ENCODE data around the gene LZTR1. TPM values are rescaled to one million over a fixed set of nuclear protein-coding genes. Genes with fewer than 3 reads are reported as not detected.
A peak's percentile ranks its signal among the peaks of the same experiment; 100 is the strongest.

The LZTR1 gene
- total RNA-seq, 2 experiments from 2014 or later: 39.3 to 43.4 TPM

GRCh38 chr22:21018314-21018713 lies 36.2 kb downstream of the LZTR1 start:
- H3K27ac Mint-ChIP-seq: no peak overlapping the region
- POLR2A ChIA-PET: no interaction called here
- intact Hi-C loops (cut with micrococcal nuclease): no loop called here
- no peak for DNase-seq
- H3K4me1 Mint-ChIP-seq (ENCODE audit: low read depth): peaks cover 20% of the 10 kb centered on the region
- no peaks in the 10 kb centered on the region for H3K27me3 Mint-ChIP-seq
- CTCF ChIA-PET: no interaction called here
- no peaks in the 10 kb centered on the region for H3K9me3 Mint-ChIP-seq
- no peaks in the 10 kb centered on the region for H3K36me3 Mint-ChIP-seq
- no peak overlapping the region for H3K4me3 Mint-ChIP-seq

DNA sequence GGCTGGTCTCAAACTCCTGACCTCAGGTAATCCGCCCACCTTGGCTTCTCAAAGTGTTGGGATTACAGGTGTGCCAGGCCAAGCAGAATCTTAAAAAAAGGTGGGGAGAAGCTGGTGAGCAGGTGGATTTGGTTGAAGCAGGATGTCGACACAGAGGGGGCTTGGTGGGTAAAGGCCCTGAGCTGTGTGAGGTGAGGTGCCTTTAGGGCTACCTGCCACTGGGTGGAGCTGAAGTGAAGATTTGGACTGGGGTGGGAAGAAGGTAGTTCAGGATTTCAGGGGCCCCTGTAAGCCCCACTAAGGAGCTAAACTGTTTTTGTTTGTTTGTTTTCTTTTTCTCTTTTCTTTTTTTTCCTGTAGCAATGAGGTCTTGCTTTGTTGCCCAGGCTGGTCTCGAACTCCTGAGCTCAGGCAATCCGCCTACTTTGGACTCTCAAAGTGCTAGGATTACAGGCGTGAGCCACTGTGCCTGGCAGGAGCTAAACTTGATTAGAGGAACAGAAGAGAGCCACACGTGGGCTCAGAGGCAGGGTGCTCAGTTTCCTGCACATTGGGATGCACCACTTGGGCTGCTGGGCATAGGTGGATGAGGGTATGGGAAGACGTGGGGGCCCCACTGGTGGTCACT lies 38.8 kb downstream of the LZTR1 start:
- CTCF ChIA-PET: interaction anchor here (0.6 to 1.5 kb wide), 8 partner anchors 13 to 536 kb away, joined by 3 to 6 read pairs (median 4); no protein-coding TSS in a partner anchor
- intact Hi-C loops (cut with micrococcal nuclease): no loop called here
- Mint-ChIP-seq H3K4me3 (no peak overlapping the region), H3K27me3 (no peaks in the 10 kb centered on the region), H3K4me1 (ENCODE audit: low read depth) (peaks cover 14% of the 10 kb centered on the region), H3K36me3 (no peaks in the 10 kb centered on the region), H3K9me3 (no peaks in the 10 kb centered on the region), H3K27ac (no peak overlapping the region)
- POLR2A ChIA-PET: no interaction called here
- DNase-seq: peak; percentile 43

DNA sequence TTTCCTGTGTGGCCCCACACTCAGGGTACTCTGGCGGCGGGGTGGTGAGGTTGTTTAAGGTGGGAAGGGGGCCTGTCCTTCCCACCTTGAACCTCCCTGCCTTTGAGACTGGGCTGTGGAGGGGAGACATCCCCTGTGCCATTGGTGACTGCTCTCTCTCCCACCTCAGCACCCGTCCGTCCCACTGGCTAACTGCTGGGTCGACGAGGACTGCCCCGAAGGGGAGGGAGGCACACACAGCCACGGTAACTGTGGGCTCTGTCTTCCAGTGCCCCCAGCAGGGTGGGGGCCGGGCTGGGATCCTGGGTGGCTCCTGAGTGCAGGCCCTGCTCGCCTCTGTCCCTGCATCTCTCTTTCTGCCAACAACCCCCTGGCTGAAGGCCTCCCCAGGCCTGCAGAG lies 40.4 kb downstream of the LZTR1 start:
- intact Hi-C loops (cut with micrococcal nuclease): no loop called here
- no peaks in the 10 kb centered on the region for H3K27me3 Mint-ChIP-seq
- peaks cover 12% of the 10 kb centered on the region for H3K4me1 Mint-ChIP-seq (ENCODE audit: low read depth)
- no peak overlapping the region for H3K4me3 Mint-ChIP-seq
- ChIA-PET CTCF (no interaction called here), POLR2A (no interaction called here)
- no peak overlapping the region for H3K27ac Mint-ChIP-seq
- no peaks in the 10 kb centered on the region for H3K36me3 Mint-ChIP-seq
- no peak for DNase-seq
- H3K9me3 Mint-ChIP-seq: no peaks in the 10 kb centered on the region

DNA sequence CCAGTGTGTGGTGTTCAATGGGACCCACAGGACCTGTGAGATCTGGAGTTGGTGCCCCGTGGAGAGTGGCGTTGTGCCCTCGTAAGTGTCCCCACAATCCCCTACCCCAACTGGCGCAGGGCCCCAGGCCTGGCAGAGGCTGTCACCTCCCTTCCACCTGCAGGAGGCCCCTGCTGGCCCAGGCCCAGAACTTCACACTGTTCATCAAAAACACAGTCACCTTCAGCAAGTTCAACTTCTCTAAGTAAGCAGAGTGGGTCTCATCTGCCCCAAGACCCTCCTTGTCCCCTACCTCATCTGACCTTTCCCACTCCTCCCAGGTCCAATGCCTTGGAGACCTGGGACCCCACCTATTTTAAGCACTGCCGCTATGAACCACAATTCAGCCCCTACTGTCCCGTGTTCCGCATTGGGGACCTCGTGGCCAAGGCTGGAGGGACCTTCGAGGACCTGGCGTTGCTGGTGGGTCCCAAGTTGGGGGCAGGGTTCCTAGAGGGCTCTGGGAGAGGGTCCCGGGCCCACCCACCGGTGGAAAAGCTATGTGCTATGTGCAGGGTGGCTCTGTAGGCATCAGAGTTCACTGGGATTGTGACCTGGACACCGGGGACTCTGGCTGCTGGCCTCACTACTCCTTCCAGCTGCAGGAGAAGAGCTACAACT lies 41.0 kb downstream of the LZTR1 start:
- H3K27ac Mint-ChIP-seq: no peak overlapping the region
- DNase-seq: no peak
- no peaks in the 10 kb centered on the region for H3K9me3 Mint-ChIP-seq
- CTCF ChIA-PET: no interaction called here
- H3K36me3 Mint-ChIP-seq: no peaks in the 10 kb centered on the region
- intact Hi-C loops (cut with micrococcal nuclease): no loop called here
- H3K4me3 Mint-ChIP-seq: no peak overlapping the region
- peaks cover 12% of the 10 kb centered on the region for H3K4me1 Mint-ChIP-seq (ENCODE audit: low read depth)
- POLR2A ChIA-PET: no interaction called here
- H3K27me3 Mint-ChIP-seq: no peaks in the 10 kb centered on the region

DNA sequence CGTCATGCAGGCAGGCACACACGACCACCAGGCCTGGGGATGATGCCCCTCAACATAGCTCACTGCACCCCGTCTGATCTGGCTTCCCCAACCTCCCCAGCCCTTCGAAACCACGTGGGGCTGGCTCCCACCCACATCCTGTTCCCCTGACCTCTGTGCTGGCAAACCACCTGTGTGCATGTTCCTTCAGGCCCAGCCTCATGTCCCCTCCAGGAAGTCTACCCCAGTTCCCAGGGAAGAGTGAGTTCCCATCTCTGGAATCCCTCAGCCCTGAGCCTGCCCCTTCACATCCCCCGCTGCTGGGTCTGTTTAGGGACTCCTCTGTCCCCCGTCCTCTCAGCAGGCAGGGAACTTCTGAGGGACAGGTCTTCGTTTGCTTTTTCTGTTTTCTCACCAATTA lies 43.2 kb downstream of the LZTR1 start:
- H3K36me3 Mint-ChIP-seq: no peaks in the 10 kb centered on the region
- H3K4me1 Mint-ChIP-seq (ENCODE audit: low read depth): peaks cover 12% of the 10 kb centered on the region
- intact Hi-C loops (cut with micrococcal nuclease): no loop called here
- peak; percentile 26 for DNase-seq
- no peak overlapping the region for H3K27ac Mint-ChIP-seq
- CTCF ChIA-PET: no interaction called here
- POLR2A ChIA-PET: no interaction called here
- H3K27me3 Mint-ChIP-seq: peaks cover 13% of the 10 kb centered on the region
- no peaks in the 10 kb centered on the region for H3K9me3 Mint-ChIP-seq
- H3K4me3 Mint-ChIP-seq: no peak overlapping the region

GRCh38 chr22:21025763-21026755 lies 44.0 kb downstream of the LZTR1 start:
- CTCF ChIA-PET: no interaction called here
- Mint-ChIP-seq H3K9me3 (no peaks in the 10 kb centered on the region), H3K4me1 (ENCODE audit: low read depth) (peaks cover 12% of the 10 kb centered on the region), H3K27ac (no peak overlapping the region), H3K27me3 (peaks cover 21% of the 10 kb centered on the region), H3K36me3 (no peaks in the 10 kb centered on the region), H3K4me3 (no peak overlapping the region)
- intact Hi-C loops (cut with micrococcal nuclease): no loop called here
- DNase-seq: no peak
- POLR2A ChIA-PET: no interaction called here

- H3K27me3 Mint-ChIP-seq: peaks cover 24% of the 10 kb centered on the region
These were observed 44.9 kb downstream of the LZTR1 start for GRCh38 chr22:21026783-21027692.

DNA sequence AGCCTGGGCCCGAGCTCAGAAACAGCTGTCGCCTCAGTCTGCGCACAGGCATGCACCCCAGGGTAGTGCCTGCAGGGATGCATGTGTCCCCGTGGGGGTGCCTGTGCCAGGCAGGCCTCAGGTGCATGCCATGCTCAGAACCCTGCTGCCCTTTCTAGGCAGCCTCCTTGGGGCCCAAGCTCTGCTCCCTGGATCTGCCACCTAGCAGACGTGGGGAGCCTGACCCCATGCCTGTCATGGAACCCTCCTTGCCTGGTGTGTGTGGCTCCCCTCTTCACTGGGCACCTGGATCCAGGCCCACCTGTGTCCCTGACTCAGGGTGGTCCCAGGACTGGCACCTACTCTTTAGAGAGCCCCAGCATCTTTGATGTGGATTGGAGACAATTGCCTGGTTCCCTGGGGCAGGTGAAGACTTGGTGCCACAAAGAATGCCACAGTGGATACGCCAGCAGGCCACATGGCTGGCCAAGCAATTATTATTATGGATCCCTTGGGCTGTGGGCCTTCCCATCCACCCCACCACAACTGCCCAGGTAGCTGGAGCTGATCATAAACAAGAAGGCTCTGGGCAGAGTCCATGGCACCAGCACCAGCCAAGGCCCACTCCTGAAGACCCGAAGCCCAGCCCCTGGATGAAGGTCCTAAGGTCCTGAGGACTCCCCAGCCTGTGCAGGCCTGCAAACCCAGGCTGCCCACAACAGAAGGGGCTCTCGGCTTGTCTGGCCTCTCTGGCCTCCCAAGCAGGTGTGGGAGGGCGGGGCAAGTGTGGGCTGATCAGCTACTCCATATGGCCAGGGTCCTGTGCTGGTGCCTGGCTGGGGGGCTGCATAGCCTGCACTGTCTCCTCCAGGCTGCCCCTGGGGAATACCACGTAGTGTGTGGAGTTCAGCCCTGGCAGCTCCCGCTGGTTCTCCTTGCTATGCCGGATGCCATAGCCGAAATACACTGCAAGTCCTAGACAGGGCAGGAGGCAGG lies 46.5 kb downstream of the LZTR1 start:
- intact Hi-C loops (cut with micrococcal nuclease): no loop called here
- no peak for DNase-seq
- H3K4me1 Mint-ChIP-seq (ENCODE audit: low read depth): peaks cover 14% of the 10 kb centered on the region
- ChIA-PET POLR2A (no interaction called here), CTCF (no interaction called here)
- no peaks in the 10 kb centered on the region for H3K9me3 Mint-ChIP-seq
- no peaks in the 10 kb centered on the region for H3K36me3 Mint-ChIP-seq
- H3K4me3 Mint-ChIP-seq: no peak overlapping the region
- no peak overlapping the region for H3K27ac Mint-ChIP-seq
- peaks cover 32% of the 10 kb centered on the region for H3K27me3 Mint-ChIP-seq

More at GRCh38 chr22:21026783-21027692, 44.9 kb downstream of the LZTR1 start:
- Mint-ChIP-seq H3K9me3 (no peaks in the 10 kb centered on the region), H3K4me1 (ENCODE audit: low read depth) (peaks cover 12% of the 10 kb centered on the region), H3K27ac (no peak overlapping the region), H3K36me3 (no peaks in the 10 kb centered on the region), H3K4me3 (no peak overlapping the region)
- ChIA-PET CTCF (no interaction called here), POLR2A (no interaction called here)
- intact Hi-C loops (cut with micrococcal nuclease): no loop called here
- DNase-seq: no peak

GRCh38 chr22:21029486-21030025 lies 47.5 kb downstream of the LZTR1 start:
- no peak overlapping the region for H3K4me3 Mint-ChIP-seq
- peaks cover 32% of the 10 kb centered on the region for H3K27me3 Mint-ChIP-seq
- ChIA-PET CTCF (no interaction called here), POLR2A (no interaction called here)
- no peaks in the 10 kb centered on the region for H3K36me3 Mint-ChIP-seq
- intact Hi-C loops (cut with micrococcal nuclease): no loop called here
- DNase-seq: no peak
- H3K27ac Mint-ChIP-seq: no peak overlapping the region
- peaks cover 14% of the 10 kb centered on the region for H3K4me1 Mint-ChIP-seq (ENCODE audit: low read depth)
- no peaks in the 10 kb centered on the region for H3K9me3 Mint-ChIP-seq

GRCh38 chr22:21030032-21030431 lies 47.9 kb downstream of the LZTR1 start:
- intact Hi-C loops (cut with micrococcal nuclease): no loop called here
- POLR2A ChIA-PET: no interaction called here
- Mint-ChIP-seq H3K4me1 (ENCODE audit: low read depth) (peaks cover 12% of the 10 kb centered on the region), H3K27ac (no peak overlapping the region), H3K9me3 (no peaks in the 10 kb centered on the region), H3K4me3 (no peak overlapping the region), H3K36me3 (no peaks in the 10 kb centered on the region), H3K27me3 (peaks cover 32% of the 10 kb centered on the region)
- CTCF ChIA-PET: no interaction called here
- no peak for DNase-seq
